ENCODE results near the gene OTOP2.
"Not testable (repeated sequence)": the region's sequence is repeated elsewhere in the genome, so short reads cannot be mapped to it uniquely, and the experiment has no call there.

OTOP2 gene

GRCh38 chr17:74972107-74972972 is 48.3 kb downstream of the OTOP2 start, which contains the start of gene HID1:
HID1 (minus strand) TSS chr17:74972759; CDS start chr17:74972656, 103 bp downstream.
- DNase-seq (ENCODE audit: low read depth), result peak; percentile 70

GRCh38 chr17:74972973-74973328 is 48.9 kb downstream of the OTOP2 start:
- DNase-seq (ENCODE audit: low read depth), result no peak

- DNase-seq (ENCODE audit: low read depth), result no peak
These were observed 51.9 kb downstream of the OTOP2 start for GRCh38 chr17:74975943-74976342.

- no peak for DNase-seq (ENCODE audit: low read depth)
These were observed 53.7 kb downstream of the OTOP2 start for GRCh38 chr17:74977802-74978201.

- DNase-seq (ENCODE audit: low read depth), result no peak
These were observed 54.2 kb downstream of the OTOP2 start for GRCh38 chr17:74978240-74978639.

- no peak for DNase-seq (ENCODE audit: low read depth)
These were observed 55.5 kb downstream of the OTOP2 start for GRCh38 chr17:74979408-74980146.

GRCh38 chr17:74981318-74981978 is 57.4 kb downstream of the OTOP2 start:
- DNase-seq (ENCODE audit: low read depth), result no peak

- peak; percentile 76 for DNase-seq (ENCODE audit: low read depth)
These were observed 58.0 kb downstream of the OTOP2 start for GRCh38 chr17:74981979-74982662.

- not testable (repeated sequence) for DNase-seq (ENCODE audit: low read depth)
These were observed 58.7 kb downstream of the OTOP2 start for GRCh38 chr17:74982663-74983313.

All from T-helper 22 cell (primary cell).